ENCODE measurements around the gene ECT2L.

The ECT2L gene

GRCh38 chr6:138896104-138896756 lies 100.3 kb downstream of the ECT2L start:
- no peak overlapping the region for H3K27ac ChIP-seq (ENCODE audit: low read length)

DNA sequence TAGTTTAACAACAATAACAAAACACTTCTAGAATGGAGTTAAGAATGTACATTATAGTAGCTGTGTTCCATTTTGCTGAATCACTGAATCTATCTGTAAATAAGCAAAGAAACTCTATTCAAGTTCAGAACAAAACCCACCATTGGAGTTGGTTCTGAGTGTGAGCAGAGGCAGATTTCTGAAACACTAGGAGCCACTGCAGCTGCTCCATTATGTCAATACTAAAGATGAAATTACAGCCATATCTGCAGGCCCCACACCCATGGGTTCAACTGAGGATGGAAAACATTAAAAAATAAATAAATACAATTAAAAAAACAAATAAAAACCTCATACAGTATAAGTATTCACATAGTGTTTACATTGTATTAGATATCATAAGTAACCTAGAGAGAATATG lies 101.1 kb downstream of the ECT2L start:
- Histone ChIP-seq H3K4me1 (ENCODE audit: control insufficient read depth, insufficient read depth, low read length) (no peaks in the 10 kb centered on the region), H3K36me3 (ENCODE audit: control insufficient read depth, insufficient read depth, low read length) (peaks cover 2% of the 10 kb centered on the region; the same call in 1 of the 2 replicates), H3K9me3 (ENCODE audit: control insufficient read depth, insufficient read depth, low read length) (no peaks in the 10 kb centered on the region), H3K27me3 (ENCODE audit: control insufficient read depth, insufficient read depth, low read length) (no peaks in the 10 kb centered on the region), H3K4me3 (ENCODE audit: low read length) (no peak overlapping the region), H3K27ac (ENCODE audit: low read length) (no peak overlapping the region)
- DNase-seq (ENCODE audit: low read depth, low spot score): no peak

More at GRCh38 chr6:138896104-138896756, 100.3 kb downstream of the ECT2L start:
- H3K9me3 ChIP-seq (ENCODE audit: control insufficient read depth, insufficient read depth, low read length): no peaks in the 10 kb centered on the region
- H3K4me1 ChIP-seq (ENCODE audit: control insufficient read depth, insufficient read depth, low read length): no peaks in the 10 kb centered on the region
- no peaks in the 10 kb centered on the region for H3K27me3 ChIP-seq (ENCODE audit: control insufficient read depth, insufficient read depth, low read length)
- no CpG with 5 or more reads among the region's 8 CpGs for WGBS (ENCODE audit: insufficient coverage, insufficient read length)
- H3K36me3 ChIP-seq (ENCODE audit: control insufficient read depth, insufficient read depth, low read length): peaks cover 2% of the 10 kb centered on the region; the same call in 1 of the 2 replicates
- H3K4me3 ChIP-seq (ENCODE audit: low read length): no peak overlapping the region
- DNase-seq (ENCODE audit: low read depth, low spot score): no peak

DNA sequence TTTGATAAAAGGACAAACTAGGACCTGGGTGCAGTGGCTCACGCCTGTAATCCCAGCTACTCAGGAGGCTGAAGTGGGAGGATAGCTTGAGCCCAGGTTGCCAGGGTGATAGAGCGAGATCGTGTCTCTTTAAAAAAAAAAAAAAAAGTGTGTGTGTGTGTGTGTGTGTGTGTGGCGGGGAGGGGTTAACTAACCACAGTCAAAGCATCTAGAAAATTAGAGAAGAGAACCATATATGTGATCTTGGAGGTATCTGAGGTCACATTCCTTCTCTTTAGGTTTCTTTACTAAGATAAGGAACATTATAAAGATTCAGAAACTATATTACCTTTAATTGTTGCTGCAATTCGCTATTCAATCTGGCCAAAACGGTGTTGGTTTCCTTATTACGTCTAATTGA lies 111.3 kb downstream of the ECT2L start:
- H3K9me3 ChIP-seq (ENCODE audit: control insufficient read depth, insufficient read depth, low read length): no peaks in the 10 kb centered on the region
- H3K27ac ChIP-seq (ENCODE audit: low read length): no peak overlapping the region
- H3K4me1 ChIP-seq (ENCODE audit: control insufficient read depth, insufficient read depth, low read length): no peaks in the 10 kb centered on the region
- DNase-seq (ENCODE audit: low read depth, low spot score): no peak
- H3K4me3 ChIP-seq (ENCODE audit: low read length): no peak overlapping the region
- no peaks in the 10 kb centered on the region for H3K27me3 ChIP-seq (ENCODE audit: control insufficient read depth, insufficient read depth, low read length)
- H3K36me3 ChIP-seq (ENCODE audit: control insufficient read depth, insufficient read depth, low read length): peaks cover 3% of the 10 kb centered on the region; the same call in 1 of the 2 replicates
- no CpG with 5 or more reads among the region's 7 CpGs for WGBS (ENCODE audit: insufficient coverage, insufficient read length)

DNA sequence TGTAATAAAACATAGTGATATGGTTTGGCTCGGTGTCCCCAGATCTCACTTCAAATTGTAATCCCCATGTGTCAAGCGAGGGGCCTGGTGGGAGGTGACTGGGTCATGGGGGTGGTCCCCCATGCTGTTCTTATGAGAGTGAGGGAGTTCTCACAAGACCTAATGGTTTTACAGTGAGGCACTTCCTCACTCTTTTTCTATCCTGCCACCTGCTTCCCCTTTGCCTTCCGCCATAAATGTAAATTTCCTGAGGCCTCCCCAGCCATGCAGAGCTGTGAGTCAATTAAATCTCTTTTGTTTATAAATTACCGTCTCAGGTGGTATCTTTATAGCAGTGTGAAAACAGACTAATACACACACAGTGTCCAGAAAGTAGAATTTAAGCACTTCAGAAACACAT lies 113.6 kb downstream of the ECT2L start:
- WGBS (ENCODE audit: insufficient coverage, insufficient read length): no CpG with 5 or more reads among the region's 4 CpGs
- no peak for DNase-seq (ENCODE audit: low read depth, low spot score)
- Histone ChIP-seq H3K4me1 (ENCODE audit: control insufficient read depth, insufficient read depth, low read length) (no peaks in the 10 kb centered on the region), H3K27me3 (ENCODE audit: control insufficient read depth, insufficient read depth, low read length) (no peaks in the 10 kb centered on the region), H3K9me3 (ENCODE audit: control insufficient read depth, insufficient read depth, low read length) (no peaks in the 10 kb centered on the region), H3K4me3 (ENCODE audit: low read length) (no peak overlapping the region), H3K27ac (ENCODE audit: low read length) (no peak overlapping the region), H3K36me3 (ENCODE audit: control insufficient read depth, insufficient read depth, low read length) (peaks cover 10% of the 10 kb centered on the region; the same call in 1 of the 2 replicates)

DNA sequence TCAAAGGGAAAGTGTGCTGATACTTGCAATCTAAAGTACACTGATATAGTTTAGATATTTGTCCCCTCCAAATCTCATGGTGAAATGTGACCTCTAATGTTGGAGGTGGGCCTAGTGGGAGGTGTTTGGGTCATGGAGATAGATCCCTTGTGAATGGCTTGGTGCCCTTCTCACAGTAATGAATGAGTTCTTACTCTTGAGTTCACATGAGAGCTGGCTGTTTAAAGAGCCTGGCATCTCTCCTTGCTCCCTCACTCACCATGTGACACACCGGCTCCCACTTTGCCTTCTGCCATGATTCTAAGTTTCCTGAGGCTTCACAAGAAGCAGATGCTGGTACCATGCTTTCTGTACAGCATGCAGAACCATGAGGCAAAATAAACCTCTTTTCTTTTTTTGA lies 114.1 kb downstream of the ECT2L start:
- H3K27me3 ChIP-seq (ENCODE audit: control insufficient read depth, insufficient read depth, low read length): no peaks in the 10 kb centered on the region
- no peak overlapping the region for H3K4me3 ChIP-seq (ENCODE audit: low read length)
- no peaks in the 10 kb centered on the region for H3K4me1 ChIP-seq (ENCODE audit: control insufficient read depth, insufficient read depth, low read length)
- H3K36me3 ChIP-seq (ENCODE audit: control insufficient read depth, insufficient read depth, low read length): peaks cover 10% of the 10 kb centered on the region; the same call in 1 of the 2 replicates
- H3K9me3 ChIP-seq (ENCODE audit: control insufficient read depth, insufficient read depth, low read length): no peaks in the 10 kb centered on the region
- no CpG with 5 or more reads among the region's 1 CpG for WGBS (ENCODE audit: insufficient coverage, insufficient read length)
- H3K27ac ChIP-seq (ENCODE audit: low read length): no peak overlapping the region
- DNase-seq (ENCODE audit: low read depth, low spot score): no peak

DNA sequence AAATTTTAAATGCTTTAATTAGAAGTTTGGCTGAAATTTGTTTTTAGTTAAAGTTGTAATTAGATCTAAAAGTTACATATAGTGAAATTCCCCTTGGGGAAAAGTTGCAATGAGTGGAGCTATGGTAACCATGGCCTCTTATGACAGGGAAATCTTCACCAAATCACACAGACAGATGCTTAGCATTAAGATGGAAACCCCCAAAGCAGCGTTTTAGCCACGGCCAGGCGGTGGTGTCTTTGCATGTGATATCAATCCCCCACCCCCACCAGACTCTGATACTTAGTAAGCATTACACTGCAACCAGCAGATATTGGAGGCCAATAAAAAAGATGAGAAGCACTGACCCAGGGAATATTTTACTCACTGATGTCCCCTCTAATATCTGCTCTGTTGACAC lies 116.4 kb downstream of the ECT2L start:
- H3K27me3 ChIP-seq (ENCODE audit: control insufficient read depth, insufficient read depth, low read length): no peaks in the 10 kb centered on the region
- H3K4me1 ChIP-seq (ENCODE audit: control insufficient read depth, insufficient read depth, low read length): no peaks in the 10 kb centered on the region
- H3K4me3 ChIP-seq (ENCODE audit: low read length): no peak overlapping the region
- no peak overlapping the region for H3K27ac ChIP-seq (ENCODE audit: low read length)
- DNase-seq (ENCODE audit: low read depth, low spot score): no peak
- H3K36me3 ChIP-seq (ENCODE audit: control insufficient read depth, insufficient read depth, low read length): peaks cover 12% of the 10 kb centered on the region; the same call in 1 of the 2 replicates
- no CpG with 5 or more reads among the region's 3 CpGs for WGBS (ENCODE audit: insufficient coverage, insufficient read length)
- H3K9me3 ChIP-seq (ENCODE audit: control insufficient read depth, insufficient read depth, low read length): no peaks in the 10 kb centered on the region

DNA sequence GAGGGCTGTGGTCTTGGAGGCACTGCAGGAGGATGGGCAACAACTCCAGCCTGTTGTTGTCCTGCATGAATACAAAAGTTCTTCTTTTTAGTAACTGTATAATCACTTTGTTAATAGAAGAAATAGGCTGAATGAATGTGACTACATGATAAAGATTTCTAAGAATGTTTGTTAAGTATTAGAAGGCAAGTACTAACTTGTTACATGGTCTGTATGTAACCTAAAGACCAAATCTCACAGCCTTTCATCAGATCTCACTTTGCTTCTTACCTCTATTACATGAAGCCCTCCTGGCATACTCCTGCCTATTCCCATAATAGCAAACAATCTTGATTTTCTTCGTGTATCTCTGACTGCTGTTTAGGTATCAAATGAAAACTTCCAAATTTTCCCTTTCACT lies 118.8 kb downstream of the ECT2L start:
- Histone ChIP-seq H3K4me3 (ENCODE audit: low read length) (no peak overlapping the region), H3K27ac (ENCODE audit: low read length) (no peak overlapping the region), H3K9me3 (ENCODE audit: control insufficient read depth, insufficient read depth, low read length) (no peaks in the 10 kb centered on the region), H3K27me3 (ENCODE audit: control insufficient read depth, insufficient read depth, low read length) (no peaks in the 10 kb centered on the region), H3K36me3 (ENCODE audit: control insufficient read depth, insufficient read depth, low read length) (peaks cover 8% of the 10 kb centered on the region; the same call in 1 of the 2 replicates), H3K4me1 (ENCODE audit: control insufficient read depth, insufficient read depth, low read length) (no peaks in the 10 kb centered on the region)
- no CpG with 5 or more reads among the region's 1 CpG for WGBS (ENCODE audit: insufficient coverage, insufficient read length)
- no peak for DNase-seq (ENCODE audit: low read depth, low spot score)

- H3K9me3 ChIP-seq (ENCODE audit: control insufficient read depth, insufficient read depth, low read length): no peaks in the 10 kb centered on the region
- no peaks in the 10 kb centered on the region for H3K27me3 ChIP-seq (ENCODE audit: control insufficient read depth, insufficient read depth, low read length)
- no peaks in the 10 kb centered on the region for H3K4me1 ChIP-seq (ENCODE audit: control insufficient read depth, insufficient read depth, low read length)
- peaks cover 2% of the 10 kb centered on the region; the same call in 1 of the 2 replicates for H3K36me3 ChIP-seq (ENCODE audit: control insufficient read depth, insufficient read depth, low read length)
- H3K4me3 ChIP-seq (ENCODE audit: low read length): no peak overlapping the region
- H3K27ac ChIP-seq (ENCODE audit: low read length): no peak overlapping the region
- no CpG with 5 or more reads among the region's 3 CpGs for WGBS (ENCODE audit: insufficient coverage, insufficient read length)
- DNase-seq (ENCODE audit: low read depth, low spot score): no peak
Observed at GRCh38 chr6:138920906-138921305, 125.0 kb downstream of the ECT2L start.

DNA sequence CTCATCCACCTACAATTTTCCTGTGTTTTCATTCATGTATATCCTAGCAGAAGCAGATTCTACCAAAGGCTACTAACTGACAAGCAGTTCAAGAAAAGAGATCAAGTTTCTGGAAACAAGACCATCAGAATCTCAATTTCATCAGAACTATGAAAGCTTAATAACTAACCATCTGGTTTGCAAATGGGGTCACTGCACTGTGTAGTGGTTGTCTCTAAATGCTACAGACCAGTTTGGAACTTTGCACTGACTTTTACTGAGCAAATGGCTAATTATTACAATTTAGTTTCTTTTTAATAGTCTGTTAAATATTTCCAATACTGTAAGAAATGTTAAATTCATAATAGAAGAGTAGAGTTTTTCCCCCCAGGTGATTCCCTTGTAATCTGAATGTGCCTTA lies 127.7 kb downstream of the ECT2L start:
- Histone ChIP-seq H3K27ac (ENCODE audit: low read length) (no peak overlapping the region), H3K36me3 (ENCODE audit: control insufficient read depth, insufficient read depth, low read length) (peaks cover 5% of the 10 kb centered on the region; the same call in 1 of the 2 replicates)

GRCh38 chr6:138925806-138926205 lies 129.9 kb downstream of the ECT2L start:
- WGBS (ENCODE audit: insufficient coverage, insufficient read length): no CpG with 5 or more reads among the region's 2 CpGs
- DNase-seq (ENCODE audit: low read depth, low spot score): no peak
- Histone ChIP-seq H3K27ac (ENCODE audit: low read length) (no peak overlapping the region), H3K4me3 (ENCODE audit: low read length) (no peak overlapping the region), H3K4me1 (ENCODE audit: control insufficient read depth, insufficient read depth, low read length) (no peaks in the 10 kb centered on the region), H3K36me3 (ENCODE audit: control insufficient read depth, insufficient read depth, low read length) (peaks cover 2% of the 10 kb centered on the region; the same call in 1 of the 2 replicates), H3K27me3 (ENCODE audit: control insufficient read depth, insufficient read depth, low read length) (no peaks in the 10 kb centered on the region), H3K9me3 (ENCODE audit: control insufficient read depth, insufficient read depth, low read length) (no peaks in the 10 kb centered on the region)

More for the DNA sequence above, 127.7 kb downstream of the ECT2L start:
- H3K4me3 ChIP-seq (ENCODE audit: low read length): no peak overlapping the region
- no peak for DNase-seq (ENCODE audit: low read depth, low spot score)
- H3K4me1 ChIP-seq (ENCODE audit: control insufficient read depth, insufficient read depth, low read length): no peaks in the 10 kb centered on the region
- no peaks in the 10 kb centered on the region for H3K27me3 ChIP-seq (ENCODE audit: control insufficient read depth, insufficient read depth, low read length)
- H3K9me3 ChIP-seq (ENCODE audit: control insufficient read depth, insufficient read depth, low read length): no peaks in the 10 kb centered on the region

DNA sequence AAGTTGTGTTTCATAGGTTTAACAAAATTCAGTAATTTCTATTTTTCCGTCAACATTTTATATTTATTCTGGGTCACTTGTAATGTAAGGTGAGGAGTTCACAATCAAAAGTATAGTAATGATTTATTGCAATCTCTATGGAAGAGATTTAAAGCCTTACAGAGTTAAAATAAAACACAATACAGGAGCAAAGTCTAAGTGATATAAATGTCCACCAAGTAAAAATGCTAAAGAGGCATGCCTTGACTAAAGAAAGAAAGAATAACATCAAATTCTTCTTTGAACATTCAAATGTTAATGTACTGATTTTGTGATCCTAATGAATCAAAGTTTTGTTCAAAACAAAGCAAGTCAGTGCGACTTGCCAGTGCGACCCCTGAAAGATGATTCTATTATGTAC lies 130.7 kb downstream of the ECT2L start:
- Histone ChIP-seq H3K27ac (ENCODE audit: low read length) (no peak overlapping the region), H3K27me3 (ENCODE audit: control insufficient read depth, insufficient read depth, low read length) (no peaks in the 10 kb centered on the region)
- no CpG with 5 or more reads among the region's 3 CpGs for WGBS (ENCODE audit: insufficient coverage, insufficient read length)

More for the DNA sequence above, 130.7 kb downstream of the ECT2L start:
- no peaks in the 10 kb centered on the region for H3K9me3 ChIP-seq (ENCODE audit: control insufficient read depth, insufficient read depth, low read length)
- no peaks in the 10 kb centered on the region for H3K4me1 ChIP-seq (ENCODE audit: control insufficient read depth, insufficient read depth, low read length)
- peaks cover 2% of the 10 kb centered on the region; the same call in 1 of the 2 replicates for H3K36me3 ChIP-seq (ENCODE audit: control insufficient read depth, insufficient read depth, low read length)
- DNase-seq (ENCODE audit: low read depth, low spot score): no peak
- no peak overlapping the region for H3K4me3 ChIP-seq (ENCODE audit: low read length)

Measured in iPS DF 6.9 (cell line).